Measurements from ENCODE around the gene TMED4.

GRCh38 chr7:44534501-44534900, 47.5 kb downstream of the TMED4 start:
- TF ChIP-seq POU2F2 (IDR thresholded peaks at IDR 0.05; ENCODE audit: low read depth, low read length) = no peak
- no peak for TF ChIP-seq POLR2A (IDR thresholded peaks at IDR 0.05; ENCODE audit: low read depth, low read length)
- TF ChIP-seq POLR2AphosphoS5 (IDR thresholded peaks at IDR 0.05; ENCODE audit: low read depth, low read length) = no peak

All from GM12891 (cell line).